Parathyroid adenoma (tissue), 2 donors: ENCODE data around the gene ANKRD28.

Experiments
- H2AFZ ChIP-seq: fragments of 300-600 bp; sonication (generic); one replicate; pipeline ENCODE4 v1.7.0; 2017; ENCODE audit warnings: antibody characterized with exemption, mild to moderate bottlenecking
- H3K27ac ChIP-seq: fragments of 300-600 bp; sonication (generic); one replicate; pipeline ENCODE4 v1.7.0; 2017
- H3K27me3 ChIP-seq: fragments of 300-600 bp; sonication (generic); one replicate; pipeline ENCODE4 v1.7.0; 2017; ENCODE audit warnings: low read length; ENCODE audit not compliant: control insufficient read depth, insufficient read depth
- H3K36me3 ChIP-seq: fragments of 300-600 bp; sonication (generic); one replicate; pipeline ENCODE4 v1.7.0; 2017; ENCODE audit warnings: low read length; ENCODE audit not compliant: control insufficient read depth, insufficient read depth
- H3K4me1 ChIP-seq: fragments of 300-600 bp; sonication (generic); one replicate; pipeline ENCODE4 v1.7.0; 2017; ENCODE audit warnings: control low read depth
- H3K4me2 ChIP-seq: fragments of 300-600 bp; sonication (generic); one replicate; pipeline ENCODE4 v1.7.0; 2017; ENCODE audit warnings: low read length
- H3K4me3 ChIP-seq: fragments of 300-600 bp; sonication (generic); one replicate; pipeline ENCODE4 v1.7.0; 2017; ENCODE audit warnings: low read depth, low read length
- H3K79me2 ChIP-seq: fragments of 300-600 bp; sonication (generic); one replicate; pipeline ENCODE4 v1.7.0; 2017; ENCODE audit warnings: control low read depth
- H3K9ac ChIP-seq: fragments of 300-600 bp; sonication (generic); one replicate; pipeline ENCODE4 v1.7.0; 2017; ENCODE audit warnings: mild to moderate bottlenecking
- H3K9me3 ChIP-seq: fragments of 300-600 bp; sonication (generic); one replicate; pipeline ENCODE4 v1.7.0; 2017; ENCODE audit warnings: low read length; ENCODE audit not compliant: control insufficient read depth
- TF ChIP-seq, protein P1 (sequence below): fragments of 300-600 bp; sonication (generic); IDR thresholded peaks from one replicate; pipeline ENCODE4 v1.7.0; 2017; ENCODE audit warnings: antibody characterized with exemption, mild to moderate bottlenecking
- donor health status: primary hyperparathyroidism.

The ANKRD28 gene

GRCh38 chr3:15804553-15805095 is 6.8 kb upstream of the ANKRD28 start:
- Histone ChIP-seq H2AFZ (no peak overlapping the region), H3K4me1 (peaks cover 11% of the 10 kb centered on the region), H3K9me3 (no peaks in the 10 kb centered on the region), H3K4me2 (no peak overlapping the region), H3K27me3 (no peaks in the 10 kb centered on the region), H3K36me3 (no peaks in the 10 kb centered on the region), H3K9ac (no peak overlapping the region), H3K27ac (no peak overlapping the region), H3K4me3 (no peak overlapping the region), H3K79me2 (peaks cover 14% of the 10 kb centered on the region)
- TF ChIP-seq, protein P1, sequence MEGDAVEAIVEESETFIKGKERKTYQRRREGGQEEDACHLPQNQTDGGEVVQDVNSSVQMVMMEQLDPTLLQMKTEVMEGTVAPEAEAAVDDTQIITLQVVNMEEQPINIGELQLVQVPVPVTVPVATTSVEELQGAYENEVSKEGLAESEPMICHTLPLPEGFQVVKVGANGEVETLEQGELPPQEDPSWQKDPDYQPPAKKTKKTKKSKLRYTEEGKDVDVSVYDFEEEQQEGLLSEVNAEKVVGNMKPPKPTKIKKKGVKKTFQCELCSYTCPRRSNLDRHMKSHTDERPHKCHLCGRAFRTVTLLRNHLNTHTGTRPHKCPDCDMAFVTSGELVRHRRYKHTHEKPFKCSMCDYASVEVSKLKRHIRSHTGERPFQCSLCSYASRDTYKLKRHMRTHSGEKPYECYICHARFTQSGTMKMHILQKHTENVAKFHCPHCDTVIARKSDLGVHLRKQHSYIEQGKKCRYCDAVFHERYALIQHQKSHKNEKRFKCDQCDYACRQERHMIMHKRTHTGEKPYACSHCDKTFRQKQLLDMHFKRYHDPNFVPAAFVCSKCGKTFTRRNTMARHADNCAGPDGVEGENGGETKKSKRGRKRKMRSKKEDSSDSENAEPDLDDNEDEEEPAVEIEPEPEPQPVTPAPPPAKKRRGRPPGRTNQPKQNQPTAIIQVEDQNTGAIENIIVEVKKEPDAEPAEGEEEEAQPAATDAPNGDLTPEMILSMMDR = no peak

- Histone ChIP-seq H3K36me3 (no peaks in the 10 kb centered on the region), H3K4me1 (peaks cover 11% of the 10 kb centered on the region), H3K4me2 (no peak overlapping the region), H2AFZ (no peak overlapping the region), H3K27me3 (no peaks in the 10 kb centered on the region), H3K27ac (no peak overlapping the region), H3K79me2 (peaks cover 8% of the 10 kb centered on the region), H3K9me3 (no peaks in the 10 kb centered on the region), H3K4me3 (no peak overlapping the region), H3K9ac (no peak overlapping the region)
- TF ChIP-seq, protein P1 = no peak
Observed at GRCh38 chr3:15803921-15804320, 6.1 kb upstream of the ANKRD28 start.

DNA sequence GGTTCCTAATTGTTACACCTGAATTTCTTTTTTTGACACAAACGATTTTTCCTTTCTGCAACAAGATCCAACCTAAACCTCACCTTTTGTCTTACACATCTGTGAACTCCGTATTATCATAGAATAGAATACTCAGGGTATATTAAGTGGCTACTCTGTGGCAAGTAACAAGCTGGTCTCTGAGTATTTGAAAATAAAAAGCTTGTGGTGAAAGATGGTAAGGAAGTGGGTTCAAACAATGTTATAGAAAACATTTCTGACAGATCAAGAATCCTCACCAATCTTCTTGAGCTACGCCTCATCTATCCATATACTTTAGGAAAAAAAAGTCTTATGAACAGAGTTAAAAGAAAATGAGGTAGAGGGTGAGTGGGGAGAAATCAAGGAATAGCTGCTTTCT is 3.5 kb upstream of the ANKRD28 start:
- Histone ChIP-seq H3K79me2 (peaks cover 8% of the 10 kb centered on the region), H3K4me1 (peaks cover 14% of the 10 kb centered on the region), H3K27ac (no peak overlapping the region)

DNA sequence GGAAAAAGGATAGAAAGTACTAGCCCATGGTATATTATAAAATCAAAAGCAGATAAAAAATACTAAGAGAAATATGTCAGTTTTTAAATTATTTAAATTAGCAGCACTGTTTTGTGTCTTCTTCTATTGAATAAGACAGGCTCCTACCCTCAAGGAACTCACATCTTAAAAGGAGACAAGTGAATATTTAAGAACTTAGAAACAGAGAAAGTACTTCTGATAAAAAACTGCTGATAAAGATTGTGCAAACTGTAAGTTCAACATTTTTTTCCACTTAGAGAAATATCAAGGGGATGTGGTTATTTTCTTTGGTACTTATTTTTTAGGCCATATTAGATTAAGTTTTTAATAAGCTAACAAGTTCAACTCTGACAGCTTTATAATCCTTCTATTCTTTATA is 3.0 kb upstream of the ANKRD28 start:
- Histone ChIP-seq H2AFZ (no peak overlapping the region), H3K27ac (no peak overlapping the region), H3K4me3 (no peak overlapping the region), H3K9me3 (no peaks in the 10 kb centered on the region), H3K27me3 (no peaks in the 10 kb centered on the region), H3K79me2 (peaks cover 8% of the 10 kb centered on the region), H3K4me1 (peaks cover 11% of the 10 kb centered on the region), H3K9ac (no peak overlapping the region), H3K4me2 (no peak overlapping the region), H3K36me3 (no peaks in the 10 kb centered on the region)
- TF ChIP-seq, protein P1 = no peak

More for the DNA sequence above, 3.5 kb upstream of the ANKRD28 start:
- H3K9me3 ChIP-seq = no peaks in the 10 kb centered on the region
- H2AFZ ChIP-seq = no peak overlapping the region
- no peak overlapping the region for H3K4me2 ChIP-seq
- no peaks in the 10 kb centered on the region for H3K27me3 ChIP-seq
- no peaks in the 10 kb centered on the region for H3K36me3 ChIP-seq
- no peak overlapping the region for H3K4me3 ChIP-seq
- TF ChIP-seq, protein P1 = no peak
- no peak overlapping the region for H3K9ac ChIP-seq

DNA sequence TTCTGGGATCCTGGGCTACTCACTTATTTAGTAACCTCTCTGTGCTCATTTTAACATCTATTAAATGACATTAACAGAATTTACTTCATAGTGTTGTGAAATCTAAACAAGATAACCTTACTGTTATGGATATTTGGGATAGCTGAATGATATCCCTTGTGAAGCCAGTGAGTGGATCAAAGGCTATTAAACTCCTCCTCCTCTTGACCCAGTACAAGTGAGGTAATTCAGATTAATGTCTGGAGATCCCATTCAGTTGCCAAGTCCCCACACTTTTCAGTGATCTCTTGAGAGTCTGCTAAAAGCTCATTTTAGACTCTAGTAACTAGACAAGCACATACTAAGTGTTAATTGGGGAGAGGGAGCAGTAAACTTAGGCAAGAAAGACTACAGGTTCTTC is 2.5 kb upstream of the ANKRD28 start:
- Histone ChIP-seq H3K27ac (no peak overlapping the region), H3K9me3 (no peaks in the 10 kb centered on the region), H2AFZ (no peak overlapping the region), H3K27me3 (no peaks in the 10 kb centered on the region), H3K9ac (no peak overlapping the region), H3K4me2 (no peak overlapping the region), H3K79me2 (peaks cover 8% of the 10 kb centered on the region), H3K36me3 (no peaks in the 10 kb centered on the region), H3K4me1 (peaks cover 10% of the 10 kb centered on the region), H3K4me3 (no peak overlapping the region)
- TF ChIP-seq, protein P1 = no peak
